SK-N-SH (cell line): ENCODE measurements around the gene CTTN. TPM values are rescaled to one million over a fixed set of nuclear protein-coding genes. Genes with fewer than 3 reads are reported as not detected.

Experiments used
- CTCF ChIA-PET: fragments of 300-600, 350-600 bp; formaldehyde crosslinking; extraction: SDS; loops from one replicate; lab custom pipeline; 2021; lab: Yijun Ruan, JAX
- POLR2A ChIA-PET: fragments of 350-600 bp; sonication (Branson Sonifier 250); formaldehyde crosslinking; extraction: SDS; loops from one replicate; lab custom pipeline; 2020; ENCODE audit warnings: antibody characterized with exemption, inconsistent platforms; lab: Yijun Ruan, JAX
- DNase-seq: peaks from one replicate; pipeline ENCODE4 v3.0.0; 2012
- H2AFZ ChIP-seq: fragments of 200-600 bp; sonication (generic); 2 replicates; pipeline ENCODE4 v1.8.1; 2016; ENCODE audit warnings: antibody characterized with exemption, mild to moderate bottlenecking, low read depth
- H3F3A ChIP-seq: fragments of 200-600 bp; sonication (generic); replicated peaks from 2 replicates; pipeline ENCODE3; 2016; ENCODE audit warnings: antibody characterized with exemption, mild to moderate bottlenecking; ENCODE audit not compliant: insufficient read depth
- H3K27ac ChIP-seq, 2 experiments: fragments of 200-500 bp in 1 of 2; fragments of 200-600 bp in 1 of 2; sonication (Bioruptor generic) in 1 of 2; sonication (generic), shearing (Covaris generic) in 1 of 2; 2 replicates each; pipeline versions ENCODE4 v1.5.1 to v1.6.1; 2014 to 2016; ENCODE audit warnings: low read depth in 2 of 2, inconsistent platforms in 1 of 2, low read length in 1 of 2, mild to moderate bottlenecking in 1 of 2, mixed read lengths in 1 of 2
- H3K27me3 ChIP-seq: fragments of 200-600 bp; sonication (generic), shearing (Covaris generic); 2 replicates; pipeline ENCODE4 v1.6.1; 2016; ENCODE audit warnings: mixed run types; ENCODE audit not compliant: insufficient read depth
- H3K36me3 ChIP-seq, 2 experiments: fragments of 200-500 bp in 1 of 2; fragments of 200-600 bp in 1 of 2; sonication (Bioruptor generic) in 1 of 2; sonication (generic) in 1 of 2; replicated peaks in 1 of 2; 2 replicates each; pipeline versions ENCODE3 to v1.5.1; 2014 to 2016; ENCODE audit warnings: low read length in 1 of 2, mild to moderate bottlenecking in 1 of 2; ENCODE audit not compliant: insufficient read depth in 2 of 2, control insufficient read depth in 1 of 2
- H3K4me1 ChIP-seq, 2 experiments: fragments of 200-500 bp in 1 of 2; fragments of 200-600 bp in 1 of 2; sonication (Bioruptor generic) in 1 of 2; sonication (generic), shearing (Covaris generic) in 1 of 2; 2 replicates each; pipeline versions ENCODE4 v1.5.1 to v1.6.1; 2014 to 2016; ENCODE audit warnings: low read depth in 1 of 2, low read length in 1 of 2, mixed run types in 1 of 2; ENCODE audit not compliant: insufficient read depth in 2 of 2, control insufficient read depth in 1 of 2
- H3K4me2 ChIP-seq: fragments of 200-600 bp; sonication (generic), shearing (Covaris generic); 2 replicates; pipeline ENCODE4 v1.6.1; 2017; ENCODE audit warnings: mixed run types
- H3K4me3 ChIP-seq, 2 experiments: fragments of 200-500 bp in 1 of 2; fragments of 200-600 bp in 1 of 2; sonication (Bioruptor generic) in 1 of 2; sonication (generic), shearing (Covaris generic) in 1 of 2; 2 replicates each; pipeline versions ENCODE4 v1.5.1 to v1.8.1; 2014 to 2016; ENCODE audit warnings: low read depth in 2 of 2, inconsistent platforms in 1 of 2, low read length in 1 of 2, mild to moderate bottlenecking in 1 of 2, mixed read lengths in 1 of 2, moderate library complexity in 1 of 2
- H3K79me2 ChIP-seq: fragments of 200-600 bp; sonication (generic); 2 replicates; pipeline ENCODE4 v1.8.1; 2017; ENCODE audit warnings: mild to moderate bottlenecking; ENCODE audit not compliant: insufficient read depth
- H3K9ac ChIP-seq: fragments of 200-600 bp; sonication (generic); 2 replicates; pipeline ENCODE4 v1.6.1; 2017; ENCODE audit warnings: mixed run types
- H3K9me2 ChIP-seq: fragments of 200-600 bp; sonication (generic); 2 replicates; pipeline ENCODE4 v1.6.1; 2017; ENCODE audit warnings: mixed run types
- H3K9me3 ChIP-seq: fragments of 200-600 bp; sonication (generic); 2 replicates; pipeline ENCODE4 v1.6.1; 2017; ENCODE audit warnings: mixed run types, mild to moderate bottlenecking, moderate library complexity
- H4K20me1 ChIP-seq: fragments of 200-600 bp; sonication (generic); 2 replicates; pipeline ENCODE4 v1.6.1; 2017; ENCODE audit warnings: mild to moderate bottlenecking, mixed run types; ENCODE audit not compliant: insufficient read depth
- CHD2 ChIP-seq: fragments of 150-350 bp; IDR thresholded peaks from 2 replicates; pipeline ENCODE4 v1.6.1; 2018; ENCODE audit warnings: low read length; ENCODE audit not compliant: partially characterized antibody
- ELF1 ChIP-seq: IDR thresholded peaks from 2 replicates; pipeline ENCODE4 v1.4.0; 2012
- GATA2 ChIP-seq: sonication (generic); formaldehyde crosslinking; IDR thresholded peaks from 2 replicates; pipeline ENCODE4 v1.5.0; 2020; ENCODE audit warnings: mild to moderate bottlenecking, missing genetic modification reagents
- RCOR1 ChIP-seq: fragments of 150-350 bp; IDR thresholded peaks from 2 replicates; pipeline ENCODE4 v1.6.1; 2017; ENCODE audit warnings: antibody characterized with exemption, low read length
- TEAD4 ChIP-seq: IDR thresholded peaks from 2 replicates; pipeline ENCODE4 v1.4.0; 2012; ENCODE audit warnings: mild to moderate bottlenecking, borderline replicate concordance; ENCODE audit not compliant: insufficient read depth
- WGBS: methylation state at CpG from one replicate; pipeline ENCODE4 v1.1.6; 2017; ENCODE audit warnings: low lambda C conversion rate; 5-methylcytosine and 5-hydroxymethylcytosine counted together
- polyA plus RNA-seq, 3 experiments: library from polyadenylated mRNA; depleted of rRNA; stranded (reverse); fragments of >200 nt; gene quantifications; 2 replicates each; pipeline ENCODE4 v1.2.3, GENCODE V29; 2012
- TF ChIP-seq, protein P1 (sequence below): fragments of 200-600 bp; sonication (generic); IDR thresholded peaks from 2 replicates; pipeline ENCODE4 v1.6.1; 2017; ENCODE audit warnings: antibody characterized with exemption, mild to moderate bottlenecking, moderate library complexity
- TF ChIP-seq, protein P2 (sequence below): IDR thresholded peaks from 2 replicates; pipeline ENCODE4 v1.4.0; 2012; ENCODE audit warnings: low read depth, borderline replicate concordance
- TF ChIP-seq, protein P3 (sequence below): IDR thresholded peaks from 2 replicates; pipeline ENCODE4 v1.6.1; 2012; ENCODE audit warnings: mild to moderate bottlenecking, low read depth, low read length, moderate library complexity
- TF ChIP-seq, protein P4 (sequence below): IDR thresholded peaks from 2 replicates; pipeline ENCODE4 v1.4.0; 2012; ENCODE audit warnings: low read depth, borderline replicate concordance

The CTTN gene
- polyA plus RNA-seq, 1 of the 3 experiments (the other 2 are of a cell fraction), result 243 TPM

DNA sequence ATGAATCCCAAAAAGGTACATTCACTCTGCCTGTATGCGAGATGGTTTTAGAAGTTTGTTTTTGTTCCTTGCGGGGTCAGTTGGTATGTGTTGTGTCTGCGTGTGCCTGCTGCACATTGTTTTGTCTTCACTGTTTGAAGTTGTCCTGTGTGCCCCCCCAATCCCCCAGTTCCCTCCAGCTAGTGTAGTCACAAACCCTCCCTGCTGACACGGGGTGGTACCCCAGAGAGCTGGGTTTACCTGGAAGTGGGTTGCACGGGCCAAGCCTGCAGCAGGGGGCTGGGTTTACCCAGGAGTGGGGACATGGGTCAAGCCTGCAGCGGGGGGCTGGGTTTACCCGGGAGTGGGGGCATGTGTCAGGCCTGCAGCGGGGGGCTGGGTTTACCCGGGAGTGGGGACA lies 22.2 kb downstream of the CTTN start:
- no peaks in the 10 kb centered on the region for H3K27me3 ChIP-seq
- 88% methylated on average over 8 of the region's 9 CpGs for WGBS
- no peaks in the 10 kb centered on the region for H3K9me2 ChIP-seq
- H3K9ac ChIP-seq, result no peak overlapping the region
- H3K27ac ChIP-seq, result no peak overlapping the region
- no peaks in the 10 kb centered on the region for H3K9me3 ChIP-seq
- H3K4me2 ChIP-seq, result no peak overlapping the region
- TF ChIP-seq, protein P1, sequence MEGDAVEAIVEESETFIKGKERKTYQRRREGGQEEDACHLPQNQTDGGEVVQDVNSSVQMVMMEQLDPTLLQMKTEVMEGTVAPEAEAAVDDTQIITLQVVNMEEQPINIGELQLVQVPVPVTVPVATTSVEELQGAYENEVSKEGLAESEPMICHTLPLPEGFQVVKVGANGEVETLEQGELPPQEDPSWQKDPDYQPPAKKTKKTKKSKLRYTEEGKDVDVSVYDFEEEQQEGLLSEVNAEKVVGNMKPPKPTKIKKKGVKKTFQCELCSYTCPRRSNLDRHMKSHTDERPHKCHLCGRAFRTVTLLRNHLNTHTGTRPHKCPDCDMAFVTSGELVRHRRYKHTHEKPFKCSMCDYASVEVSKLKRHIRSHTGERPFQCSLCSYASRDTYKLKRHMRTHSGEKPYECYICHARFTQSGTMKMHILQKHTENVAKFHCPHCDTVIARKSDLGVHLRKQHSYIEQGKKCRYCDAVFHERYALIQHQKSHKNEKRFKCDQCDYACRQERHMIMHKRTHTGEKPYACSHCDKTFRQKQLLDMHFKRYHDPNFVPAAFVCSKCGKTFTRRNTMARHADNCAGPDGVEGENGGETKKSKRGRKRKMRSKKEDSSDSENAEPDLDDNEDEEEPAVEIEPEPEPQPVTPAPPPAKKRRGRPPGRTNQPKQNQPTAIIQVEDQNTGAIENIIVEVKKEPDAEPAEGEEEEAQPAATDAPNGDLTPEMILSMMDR, result no peak
- TF ChIP-seq ELF1 (no peak), RCOR1 (no peak), TEAD4 (no peak), GATA2 (no peak), CHD2 (no peak)
- TF ChIP-seq, protein P2, sequence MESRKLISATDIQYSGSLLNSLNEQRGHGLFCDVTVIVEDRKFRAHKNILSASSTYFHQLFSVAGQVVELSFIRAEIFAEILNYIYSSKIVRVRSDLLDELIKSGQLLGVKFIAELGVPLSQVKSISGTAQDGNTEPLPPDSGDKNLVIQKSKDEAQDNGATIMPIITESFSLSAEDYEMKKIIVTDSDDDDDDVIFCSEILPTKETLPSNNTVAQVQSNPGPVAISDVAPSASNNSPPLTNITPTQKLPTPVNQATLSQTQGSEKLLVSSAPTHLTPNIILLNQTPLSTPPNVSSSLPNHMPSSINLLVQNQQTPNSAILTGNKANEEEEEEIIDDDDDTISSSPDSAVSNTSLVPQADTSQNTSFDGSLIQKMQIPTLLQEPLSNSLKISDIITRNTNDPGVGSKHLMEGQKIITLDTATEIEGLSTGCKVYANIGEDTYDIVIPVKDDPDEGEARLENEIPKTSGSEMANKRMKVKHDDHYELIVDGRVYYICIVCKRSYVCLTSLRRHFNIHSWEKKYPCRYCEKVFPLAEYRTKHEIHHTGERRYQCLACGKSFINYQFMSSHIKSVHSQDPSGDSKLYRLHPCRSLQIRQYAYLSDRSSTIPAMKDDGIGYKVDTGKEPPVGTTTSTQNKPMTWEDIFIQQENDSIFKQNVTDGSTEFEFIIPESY, result no peak
- TF ChIP-seq, protein P3, sequence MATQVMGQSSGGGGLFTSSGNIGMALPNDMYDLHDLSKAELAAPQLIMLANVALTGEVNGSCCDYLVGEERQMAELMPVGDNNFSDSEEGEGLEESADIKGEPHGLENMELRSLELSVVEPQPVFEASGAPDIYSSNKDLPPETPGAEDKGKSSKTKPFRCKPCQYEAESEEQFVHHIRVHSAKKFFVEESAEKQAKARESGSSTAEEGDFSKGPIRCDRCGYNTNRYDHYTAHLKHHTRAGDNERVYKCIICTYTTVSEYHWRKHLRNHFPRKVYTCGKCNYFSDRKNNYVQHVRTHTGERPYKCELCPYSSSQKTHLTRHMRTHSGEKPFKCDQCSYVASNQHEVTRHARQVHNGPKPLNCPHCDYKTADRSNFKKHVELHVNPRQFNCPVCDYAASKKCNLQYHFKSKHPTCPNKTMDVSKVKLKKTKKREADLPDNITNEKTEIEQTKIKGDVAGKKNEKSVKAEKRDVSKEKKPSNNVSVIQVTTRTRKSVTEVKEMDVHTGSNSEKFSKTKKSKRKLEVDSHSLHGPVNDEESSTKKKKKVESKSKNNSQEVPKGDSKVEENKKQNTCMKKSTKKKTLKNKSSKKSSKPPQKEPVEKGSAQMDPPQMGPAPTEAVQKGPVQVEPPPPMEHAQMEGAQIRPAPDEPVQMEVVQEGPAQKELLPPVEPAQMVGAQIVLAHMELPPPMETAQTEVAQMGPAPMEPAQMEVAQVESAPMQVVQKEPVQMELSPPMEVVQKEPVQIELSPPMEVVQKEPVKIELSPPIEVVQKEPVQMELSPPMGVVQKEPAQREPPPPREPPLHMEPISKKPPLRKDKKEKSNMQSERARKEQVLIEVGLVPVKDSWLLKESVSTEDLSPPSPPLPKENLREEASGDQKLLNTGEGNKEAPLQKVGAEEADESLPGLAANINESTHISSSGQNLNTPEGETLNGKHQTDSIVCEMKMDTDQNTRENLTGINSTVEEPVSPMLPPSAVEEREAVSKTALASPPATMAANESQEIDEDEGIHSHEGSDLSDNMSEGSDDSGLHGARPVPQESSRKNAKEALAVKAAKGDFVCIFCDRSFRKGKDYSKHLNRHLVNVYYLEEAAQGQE, result no peak
- TF ChIP-seq, protein P4, sequence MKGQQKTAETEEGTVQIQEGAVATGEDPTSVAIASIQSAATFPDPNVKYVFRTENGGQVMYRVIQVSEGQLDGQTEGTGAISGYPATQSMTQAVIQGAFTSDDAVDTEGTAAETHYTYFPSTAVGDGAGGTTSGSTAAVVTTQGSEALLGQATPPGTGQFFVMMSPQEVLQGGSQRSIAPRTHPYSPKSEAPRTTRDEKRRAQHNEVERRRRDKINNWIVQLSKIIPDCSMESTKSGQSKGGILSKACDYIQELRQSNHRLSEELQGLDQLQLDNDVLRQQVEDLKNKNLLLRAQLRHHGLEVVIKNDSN, result no peak
- no peak for DNase-seq
- peaks cover 64 to 85% of the 10 kb centered on the region in 2 experiments for H3K36me3 ChIP-seq
- ChIA-PET CTCF (no interaction called here), POLR2A (no interaction called here)
- H3K4me1 ChIP-seq, result no peaks in the 10 kb centered on the region; a peak in 1 of 4 replicates
- peaks cover 12% of the 10 kb centered on the region for H3F3A ChIP-seq
- H2AFZ ChIP-seq, result no peak overlapping the region
- H4K20me1 ChIP-seq, result peaks cover 70% of the 10 kb centered on the region
- H3K4me3 ChIP-seq, result no peak overlapping the region
- peaks cover 55% of the 10 kb centered on the region for H3K79me2 ChIP-seq
